ENCODE data around the gene FSD1. TPM values are rescaled to one million over a fixed set of nuclear protein-coding genes. Genes with fewer than 3 reads are reported as not detected.

Gene FSD1
- total RNA-seq, 1 donor from 2014 or later = 13.2 TPM

- no peak for DNase-seq (ENCODE audit: low read depth)
- Histone ChIP-seq H3K27me3 (ENCODE audit: control insufficient read depth, insufficient read depth, low read length) (no peaks in the 10 kb centered on the region), H3K36me3 (ENCODE audit: control insufficient read depth, insufficient read depth, low read length) (no peaks in the 10 kb centered on the region), H3K4me3 (ENCODE audit: low read depth, low read length) (peak within 1 kb of the TSS; percentile 64)
- TF ChIP-seq CTCF (IDR thresholded peaks at IDR 0.05; ENCODE audit: insufficient read depth, low read length, poor library complexity, severe bottlenecking) = no peak
Measured at GRCh38 chr19:4338441-4339355, 34.3 kb downstream of the FSD1 start, which contains the start of gene STAP2. STAP2 (minus strand) TSS chr19:4338827; CDS start chr19:4338753, 74 bp downstream.

GRCh38 chr19:4342314-4342614 is 37.9 kb downstream of the FSD1 start:
- no peaks in the 10 kb centered on the region for H3K27me3 ChIP-seq (ENCODE audit: control insufficient read depth, insufficient read depth, low read length)
- H3K4me3 ChIP-seq (ENCODE audit: low read depth, low read length) = peak overlapping the region; percentile 60
- H3K36me3 ChIP-seq (ENCODE audit: control insufficient read depth, insufficient read depth, low read length) = no peaks in the 10 kb centered on the region
- no peak for DNase-seq (ENCODE audit: low read depth)
- no peak for TF ChIP-seq CTCF (IDR thresholded peaks at IDR 0.05; ENCODE audit: insufficient read depth, low read length, poor library complexity, severe bottlenecking)

GRCh38 chr19:4342615-4343369 is 38.4 kb downstream of the FSD1 start:
- TF ChIP-seq CTCF (IDR thresholded peaks at IDR 0.05; ENCODE audit: insufficient read depth, low read length, poor library complexity, severe bottlenecking) = peak; percentile 40
- no peaks in the 10 kb centered on the region for H3K36me3 ChIP-seq (ENCODE audit: control insufficient read depth, insufficient read depth, low read length)
- H3K4me3 ChIP-seq (ENCODE audit: low read depth, low read length) = peak overlapping the region; percentile 65
- no peaks in the 10 kb centered on the region for H3K27me3 ChIP-seq (ENCODE audit: control insufficient read depth, insufficient read depth, low read length)
- DNase-seq (ENCODE audit: low read depth) = peak; percentile 100

- no peaks in the 10 kb centered on the region for H3K36me3 ChIP-seq (ENCODE audit: control insufficient read depth, insufficient read depth, low read length)
- H3K4me3 ChIP-seq (ENCODE audit: low read depth, low read length) = peak within 1 kb of the TSS; percentile 65
- TF ChIP-seq CTCF (IDR thresholded peaks at IDR 0.05; ENCODE audit: insufficient read depth, low read length, poor library complexity, severe bottlenecking) = no peak
- H3K27me3 ChIP-seq (ENCODE audit: control insufficient read depth, insufficient read depth, low read length) = no peaks in the 10 kb centered on the region
- no peak for DNase-seq (ENCODE audit: low read depth)
Measured at GRCh38 chr19:4343370-4344307, 39.2 kb downstream of the FSD1 start, which contains the start of gene MPND. MPND (plus strand) TSS chr19:4343562; CDS start chr19:4343594, 32 bp downstream.

- Histone ChIP-seq H3K36me3 (ENCODE audit: control insufficient read depth, insufficient read depth, low read length) (no peaks in the 10 kb centered on the region), H3K27me3 (ENCODE audit: control insufficient read depth, insufficient read depth, low read length) (no peaks in the 10 kb centered on the region), H3K4me3 (ENCODE audit: low read depth, low read length) (no peak overlapping the region)
- no peak for DNase-seq (ENCODE audit: low read depth)
- no peak for TF ChIP-seq CTCF (IDR thresholded peaks at IDR 0.05; ENCODE audit: insufficient read depth, low read length, poor library complexity, severe bottlenecking)
Measured at GRCh38 chr19:4345342-4346019, 41.1 kb downstream of the FSD1 start.

All from kidney epithelial cell (primary cell).